ENCODE data around the gene COPG1.

- TF ChIP-seq, protein P1, sequence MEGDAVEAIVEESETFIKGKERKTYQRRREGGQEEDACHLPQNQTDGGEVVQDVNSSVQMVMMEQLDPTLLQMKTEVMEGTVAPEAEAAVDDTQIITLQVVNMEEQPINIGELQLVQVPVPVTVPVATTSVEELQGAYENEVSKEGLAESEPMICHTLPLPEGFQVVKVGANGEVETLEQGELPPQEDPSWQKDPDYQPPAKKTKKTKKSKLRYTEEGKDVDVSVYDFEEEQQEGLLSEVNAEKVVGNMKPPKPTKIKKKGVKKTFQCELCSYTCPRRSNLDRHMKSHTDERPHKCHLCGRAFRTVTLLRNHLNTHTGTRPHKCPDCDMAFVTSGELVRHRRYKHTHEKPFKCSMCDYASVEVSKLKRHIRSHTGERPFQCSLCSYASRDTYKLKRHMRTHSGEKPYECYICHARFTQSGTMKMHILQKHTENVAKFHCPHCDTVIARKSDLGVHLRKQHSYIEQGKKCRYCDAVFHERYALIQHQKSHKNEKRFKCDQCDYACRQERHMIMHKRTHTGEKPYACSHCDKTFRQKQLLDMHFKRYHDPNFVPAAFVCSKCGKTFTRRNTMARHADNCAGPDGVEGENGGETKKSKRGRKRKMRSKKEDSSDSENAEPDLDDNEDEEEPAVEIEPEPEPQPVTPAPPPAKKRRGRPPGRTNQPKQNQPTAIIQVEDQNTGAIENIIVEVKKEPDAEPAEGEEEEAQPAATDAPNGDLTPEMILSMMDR (conservative IDR thresholded peaks at IDR 0.05; ENCODE audit: low read depth in 2 of 2): no peak
- TF ChIP-seq EZH2phosphoT487 (IDR thresholded peaks at IDR 0.05; ENCODE audit: unreplicated experiment): no peak
- TF ChIP-seq ETS1 (IDR thresholded peaks at IDR 0.05): no peak
- TF ChIP-seq POLR2AphosphoS5 (IDR thresholded peaks at IDR 0.05; ENCODE audit: low read depth): no peak
- no peak for TF ChIP-seq EZH2 (IDR thresholded peaks at IDR 0.05; ENCODE audit: low read depth, unreplicated experiment)
- TF ChIP-seq, protein P2, sequence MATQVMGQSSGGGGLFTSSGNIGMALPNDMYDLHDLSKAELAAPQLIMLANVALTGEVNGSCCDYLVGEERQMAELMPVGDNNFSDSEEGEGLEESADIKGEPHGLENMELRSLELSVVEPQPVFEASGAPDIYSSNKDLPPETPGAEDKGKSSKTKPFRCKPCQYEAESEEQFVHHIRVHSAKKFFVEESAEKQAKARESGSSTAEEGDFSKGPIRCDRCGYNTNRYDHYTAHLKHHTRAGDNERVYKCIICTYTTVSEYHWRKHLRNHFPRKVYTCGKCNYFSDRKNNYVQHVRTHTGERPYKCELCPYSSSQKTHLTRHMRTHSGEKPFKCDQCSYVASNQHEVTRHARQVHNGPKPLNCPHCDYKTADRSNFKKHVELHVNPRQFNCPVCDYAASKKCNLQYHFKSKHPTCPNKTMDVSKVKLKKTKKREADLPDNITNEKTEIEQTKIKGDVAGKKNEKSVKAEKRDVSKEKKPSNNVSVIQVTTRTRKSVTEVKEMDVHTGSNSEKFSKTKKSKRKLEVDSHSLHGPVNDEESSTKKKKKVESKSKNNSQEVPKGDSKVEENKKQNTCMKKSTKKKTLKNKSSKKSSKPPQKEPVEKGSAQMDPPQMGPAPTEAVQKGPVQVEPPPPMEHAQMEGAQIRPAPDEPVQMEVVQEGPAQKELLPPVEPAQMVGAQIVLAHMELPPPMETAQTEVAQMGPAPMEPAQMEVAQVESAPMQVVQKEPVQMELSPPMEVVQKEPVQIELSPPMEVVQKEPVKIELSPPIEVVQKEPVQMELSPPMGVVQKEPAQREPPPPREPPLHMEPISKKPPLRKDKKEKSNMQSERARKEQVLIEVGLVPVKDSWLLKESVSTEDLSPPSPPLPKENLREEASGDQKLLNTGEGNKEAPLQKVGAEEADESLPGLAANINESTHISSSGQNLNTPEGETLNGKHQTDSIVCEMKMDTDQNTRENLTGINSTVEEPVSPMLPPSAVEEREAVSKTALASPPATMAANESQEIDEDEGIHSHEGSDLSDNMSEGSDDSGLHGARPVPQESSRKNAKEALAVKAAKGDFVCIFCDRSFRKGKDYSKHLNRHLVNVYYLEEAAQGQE (IDR thresholded peaks at IDR 0.05; ENCODE audit: unreplicated experiment): no peak
- TF ChIP-seq JUNB (IDR thresholded peaks at IDR 0.05; ENCODE audit: unreplicated experiment): no peak
- TF ChIP-seq ZNF114 (CRISPR knock-in tag; IDR thresholded peaks at IDR 0.05): no peak
Observed at GRCh38 chr3:129326595-129326994, 77.2 kb downstream of the COPG1 start.
